HG02571 (cell line): ENCODE measurements around the gene TEKTIP1.

Experiments
- ATAC-seq: cut with Tn5 transposase; IDR thresholded peaks from one replicate; pipeline ENCODE4 v1.9.1; 2021; ENCODE audit warnings: mild to moderate bottlenecking, moderate library complexity; ENCODE audit not compliant: unreplicated experiment

TEKTIP1 gene

GRCh38 chr19:3538965-3539755 lies at the start of gene TEKTIP1:
Gene TEKTIP1, plus strand, starts transcription at chr19:3539174. Its CDS starts 4 bp downstream, at chr19:3539178.
- no peak for ATAC-seq

GRCh38 chr19:3491396-3492119 lies 47.4 kb upstream of the TEKTIP1 start:
- ATAC-seq, result no peak

- ATAC-seq, result no peak
Observed at GRCh38 chr19:3492131-3492839, 46.7 kb upstream of the TEKTIP1 start.

- ATAC-seq, result no peak
Observed at GRCh38 chr19:3492919-3493318, 46.1 kb upstream of the TEKTIP1 start.

- ATAC-seq, result no peak
Observed at GRCh38 chr19:3493651-3494050, 45.3 kb upstream of the TEKTIP1 start.

GRCh38 chr19:3494051-3494450 lies 44.9 kb upstream of the TEKTIP1 start:
- no peak for ATAC-seq

GRCh38 chr19:3494559-3494958 lies 44.4 kb upstream of the TEKTIP1 start:
- ATAC-seq, result no peak

GRCh38 chr19:3496392-3497273 lies 42.3 kb upstream of the TEKTIP1 start:
- ATAC-seq, result no peak

- no peak for ATAC-seq
Observed at GRCh38 chr19:3497757-3498520, 41.0 kb upstream of the TEKTIP1 start.

GRCh38 chr19:3499738-3500428 lies 39.1 kb upstream of the TEKTIP1 start:
- no peak for ATAC-seq

- ATAC-seq, result peak; percentile 69
Observed at GRCh38 chr19:3500429-3501101, 38.4 kb upstream of the TEKTIP1 start, which contains the start of gene DOHH. Gene DOHH, minus strand, starts transcription at chr19:3500674. Its CDS starts 3,860 bp downstream, at chr19:3496814.

- no peak for ATAC-seq
Observed at GRCh38 chr19:3501780-3502179, 37.2 kb upstream of the TEKTIP1 start.

- no peak for ATAC-seq
Observed at GRCh38 chr19:3503036-3503572, 35.9 kb upstream of the TEKTIP1 start.

GRCh38 chr19:3504735-3505134 lies 34.2 kb upstream of the TEKTIP1 start:
- ATAC-seq, result no peak

- peak; percentile 78 for ATAC-seq
Observed at GRCh38 chr19:3505598-3506383, 33.2 kb upstream of the TEKTIP1 start, which contains the start of gene FZR1. Gene FZR1, plus strand, starts transcription at chr19:3506311. Its CDS starts 16,679 bp downstream, at chr19:3522990.

GRCh38 chr19:3506384-3507340 lies 32.3 kb upstream of the TEKTIP1 start:
- no peak for ATAC-seq
